ENCODE data around the gene FAT2.

Gene FAT2

GRCh38 chr5:151631941-151632340, 40.8 kb upstream of the FAT2 start:
- DNase-seq (ENCODE audit: extremely low read depth, low read depth) = no peak
- TF ChIP-seq, protein P1, sequence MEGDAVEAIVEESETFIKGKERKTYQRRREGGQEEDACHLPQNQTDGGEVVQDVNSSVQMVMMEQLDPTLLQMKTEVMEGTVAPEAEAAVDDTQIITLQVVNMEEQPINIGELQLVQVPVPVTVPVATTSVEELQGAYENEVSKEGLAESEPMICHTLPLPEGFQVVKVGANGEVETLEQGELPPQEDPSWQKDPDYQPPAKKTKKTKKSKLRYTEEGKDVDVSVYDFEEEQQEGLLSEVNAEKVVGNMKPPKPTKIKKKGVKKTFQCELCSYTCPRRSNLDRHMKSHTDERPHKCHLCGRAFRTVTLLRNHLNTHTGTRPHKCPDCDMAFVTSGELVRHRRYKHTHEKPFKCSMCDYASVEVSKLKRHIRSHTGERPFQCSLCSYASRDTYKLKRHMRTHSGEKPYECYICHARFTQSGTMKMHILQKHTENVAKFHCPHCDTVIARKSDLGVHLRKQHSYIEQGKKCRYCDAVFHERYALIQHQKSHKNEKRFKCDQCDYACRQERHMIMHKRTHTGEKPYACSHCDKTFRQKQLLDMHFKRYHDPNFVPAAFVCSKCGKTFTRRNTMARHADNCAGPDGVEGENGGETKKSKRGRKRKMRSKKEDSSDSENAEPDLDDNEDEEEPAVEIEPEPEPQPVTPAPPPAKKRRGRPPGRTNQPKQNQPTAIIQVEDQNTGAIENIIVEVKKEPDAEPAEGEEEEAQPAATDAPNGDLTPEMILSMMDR (IDR thresholded peaks at IDR 0.05; ENCODE audit: low read depth, low read length) = no peak

GRCh38 chr5:151630088-151630487, 39.0 kb upstream of the FAT2 start:
- TF ChIP-seq, protein P1 (IDR thresholded peaks at IDR 0.05; ENCODE audit: low read depth, low read length) = no peak
- DNase-seq (ENCODE audit: extremely low read depth, low read depth) = no peak

DNA sequence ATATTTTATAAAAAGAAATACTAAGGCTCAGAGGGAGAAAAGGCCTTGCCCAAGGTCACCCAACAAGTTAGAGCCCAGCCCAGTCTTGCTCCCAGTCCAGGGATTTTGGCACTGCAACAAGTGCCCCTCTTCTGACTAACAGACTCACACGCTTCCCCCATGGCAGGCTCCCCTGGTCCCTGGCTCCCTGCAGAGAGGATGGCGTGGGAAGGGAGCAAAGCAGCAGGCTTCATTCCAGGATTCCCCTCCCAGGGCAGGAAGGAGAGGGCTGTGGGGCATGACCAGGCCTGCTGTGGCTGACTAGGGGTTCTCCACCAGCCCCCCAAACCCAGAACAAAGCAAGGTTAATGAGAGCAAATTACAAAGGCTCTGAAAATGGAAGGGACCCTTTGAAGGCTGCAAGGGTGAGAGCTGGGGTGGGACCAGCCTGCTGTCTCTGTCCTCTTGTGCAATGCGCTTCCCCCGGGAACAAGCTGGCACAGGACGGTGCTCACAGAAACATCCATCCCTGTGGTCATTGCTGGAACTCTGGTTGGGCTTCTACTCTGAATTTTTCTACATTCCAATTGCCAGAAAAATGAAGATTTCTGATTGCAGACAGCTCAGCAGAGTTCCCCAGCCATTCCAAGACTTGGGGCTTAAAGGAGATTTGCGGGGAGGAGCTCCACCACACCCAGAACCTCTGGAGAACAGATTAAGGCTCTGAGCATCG, 37.1 kb upstream of the FAT2 start:
- no peak for DNase-seq (ENCODE audit: extremely low read depth, low read depth)
- TF ChIP-seq, protein P1 (IDR thresholded peaks at IDR 0.05; ENCODE audit: low read depth, low read length) = no peak

DNA sequence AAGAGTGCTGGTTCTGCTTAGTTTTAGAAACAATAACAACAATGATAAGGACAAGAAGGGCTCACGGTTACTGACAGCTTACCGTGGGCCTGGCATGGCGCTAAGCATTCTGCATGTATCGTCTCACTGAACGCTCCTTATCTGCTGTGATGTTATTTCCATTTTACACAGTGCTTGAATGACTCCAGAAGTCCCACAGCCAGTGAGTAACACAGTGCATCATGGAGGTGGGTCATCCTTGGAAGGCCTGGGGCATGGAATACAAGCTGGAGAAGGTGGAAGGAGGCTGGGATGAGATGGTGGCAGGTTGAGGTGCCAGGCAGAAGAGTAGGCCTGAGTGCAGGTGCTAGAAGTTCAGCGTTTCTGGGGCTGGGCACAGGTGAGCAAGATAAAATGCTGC, 36.5 kb upstream of the FAT2 start:
- TF ChIP-seq, protein P1 (IDR thresholded peaks at IDR 0.05; ENCODE audit: low read depth, low read length) = no peak
- DNase-seq (ENCODE audit: extremely low read depth, low read depth) = no peak

GRCh38 chr5:151625285-151625684, 34.2 kb upstream of the FAT2 start:
- no peak for DNase-seq (ENCODE audit: extremely low read depth, low read depth)

GRCh38 chr5:151624476-151624875, 33.3 kb upstream of the FAT2 start:
- DNase-seq (ENCODE audit: extremely low read depth, low read depth) = no peak
- TF ChIP-seq, protein P1 (IDR thresholded peaks at IDR 0.05; ENCODE audit: low read depth, low read length) = no peak

More at GRCh38 chr5:151625285-151625684, 34.2 kb upstream of the FAT2 start:
- TF ChIP-seq, protein P1 (IDR thresholded peaks at IDR 0.05; ENCODE audit: low read depth, low read length) = no peak

DNA sequence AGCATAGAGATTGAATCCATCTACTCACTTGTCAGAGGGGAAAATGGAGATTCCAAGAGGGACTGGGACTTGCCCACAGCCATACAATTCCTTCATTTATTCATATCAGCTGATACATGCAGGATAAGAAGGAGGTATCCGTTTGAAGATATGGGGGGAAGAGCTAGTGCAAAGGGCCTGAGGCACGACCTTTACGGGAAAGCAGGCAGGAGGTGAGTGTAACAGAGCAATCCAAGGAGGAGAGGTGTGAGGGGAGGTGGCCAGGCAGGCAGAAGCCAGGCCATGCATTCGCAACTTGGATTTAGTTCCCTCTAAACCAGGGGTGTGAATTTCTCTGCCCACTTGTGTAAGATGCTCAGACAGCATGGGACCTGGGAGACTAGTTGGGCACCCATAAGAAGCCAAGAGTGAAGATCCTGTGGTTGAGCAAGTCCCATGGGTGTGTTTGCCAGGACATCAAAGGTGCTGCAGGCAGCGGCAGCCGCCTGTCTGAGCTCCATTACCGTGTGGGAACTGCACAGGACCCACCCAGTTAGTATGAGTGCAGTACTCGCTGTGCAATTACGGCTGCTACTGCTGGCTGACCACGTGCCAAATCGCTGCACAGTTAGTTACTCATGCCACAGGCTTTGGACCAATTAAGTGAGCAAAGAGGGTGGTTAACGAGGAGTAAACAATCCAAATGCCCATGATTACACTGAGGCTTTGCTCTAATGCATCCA, 31.4 kb upstream of the FAT2 start:
- DNase-seq (ENCODE audit: extremely low read depth, low read depth) = no peak
- TF ChIP-seq, protein P1 (IDR thresholded peaks at IDR 0.05; ENCODE audit: low read depth, low read length) = no peak

Data from AG09319 (cell line).